Adipocyte (in vitro differentiated cells): Measurements from ENCODE around the gene DLGAP1.

Source experiments
- DNase-seq: peaks from one replicate; pipeline ENCODE4 v3.0.0-alpha.2; 2015; ENCODE audit warnings: low read depth
- H3K27me3 ChIP-seq: replicated peaks from 2 replicates; pipeline ENCODE4 v1.7.0; 2013; ENCODE audit warnings: mild to moderate bottlenecking, low read length, moderate library complexity; ENCODE audit not compliant: control insufficient read depth, insufficient read depth
- H3K36me3 ChIP-seq: 2 replicates; pipeline ENCODE4 v1.7.0; 2013; ENCODE audit warnings: low read length, mild to moderate bottlenecking, moderate library complexity; ENCODE audit not compliant: control insufficient read depth, insufficient read depth, severe bottlenecking
- H3K4me1 ChIP-seq: 2 replicates; pipeline ENCODE4 v1.7.0; 2013; ENCODE audit warnings: mild to moderate bottlenecking, low read length, moderate library complexity; ENCODE audit not compliant: control insufficient read depth, insufficient read depth
- H3K4me3 ChIP-seq: 2 replicates; pipeline ENCODE4 v1.7.0; 2013; ENCODE audit warnings: mild to moderate bottlenecking, low read length, moderate library complexity
- H3K9ac ChIP-seq: 2 replicates; pipeline ENCODE4 v1.7.0; 2013; ENCODE audit warnings: mild to moderate bottlenecking, low read length, moderate library complexity
- H3K9me3 ChIP-seq: 2 replicates; pipeline ENCODE4 v1.7.0; 2013; ENCODE audit warnings: mild to moderate bottlenecking, low read length, moderate library complexity; ENCODE audit not compliant: control insufficient read depth

DLGAP1 gene

DNA sequence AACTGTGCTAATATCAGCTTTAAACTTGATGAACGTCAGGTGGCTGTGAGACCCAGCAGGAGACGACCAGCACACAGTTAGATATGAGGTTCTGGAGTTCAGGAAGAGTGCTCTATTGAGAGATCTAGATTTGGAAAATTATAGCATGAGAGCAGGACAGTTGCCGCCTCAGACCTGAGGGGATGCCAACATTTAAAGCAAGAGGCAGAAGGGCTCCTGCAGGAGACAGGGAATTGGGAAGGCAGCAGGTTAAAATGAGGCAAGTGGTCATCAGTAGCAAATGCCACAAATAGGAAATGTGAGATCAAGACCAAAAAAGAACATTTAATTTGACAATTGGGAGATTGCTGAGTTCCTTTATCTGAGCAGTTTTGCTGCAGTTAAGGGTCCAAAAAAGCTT is 533.3 kb downstream of the DLGAP1 start:
- Histone ChIP-seq H3K4me3 (no peak overlapping the region), H3K36me3 (no peaks in the 10 kb centered on the region), H3K9me3 (no peaks in the 10 kb centered on the region), H3K27me3 (no peaks in the 10 kb centered on the region), H3K9ac (no peak overlapping the region), H3K4me1 (peaks cover 27% of the 10 kb centered on the region)
- DNase-seq, result no peak

DNA sequence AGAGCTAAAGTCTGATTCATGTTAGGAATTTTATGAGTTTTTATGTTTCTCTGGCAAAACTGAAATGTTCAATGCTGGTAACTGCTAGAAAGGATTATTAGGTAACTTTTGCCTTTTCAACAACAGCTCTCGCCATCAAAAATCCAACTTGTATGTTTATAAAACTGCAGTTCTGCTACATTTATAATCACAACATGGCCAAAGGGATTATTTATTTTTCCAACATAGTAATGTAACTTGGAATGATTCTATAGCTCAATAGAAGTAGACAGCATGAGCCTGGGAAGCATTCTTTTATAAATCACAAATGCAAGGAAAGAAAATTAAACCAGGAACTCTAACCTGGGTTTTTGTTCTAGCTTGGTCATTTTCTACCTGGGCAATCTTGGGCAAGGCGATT is 534.3 kb downstream of the DLGAP1 start:
- H3K4me3 ChIP-seq, result no peak overlapping the region
- peaks cover 27% of the 10 kb centered on the region for H3K4me1 ChIP-seq
- DNase-seq, result no peak
- H3K9ac ChIP-seq, result no peak overlapping the region
- no peaks in the 10 kb centered on the region for H3K9me3 ChIP-seq
- H3K36me3 ChIP-seq, result no peaks in the 10 kb centered on the region
- no peaks in the 10 kb centered on the region for H3K27me3 ChIP-seq

DNA sequence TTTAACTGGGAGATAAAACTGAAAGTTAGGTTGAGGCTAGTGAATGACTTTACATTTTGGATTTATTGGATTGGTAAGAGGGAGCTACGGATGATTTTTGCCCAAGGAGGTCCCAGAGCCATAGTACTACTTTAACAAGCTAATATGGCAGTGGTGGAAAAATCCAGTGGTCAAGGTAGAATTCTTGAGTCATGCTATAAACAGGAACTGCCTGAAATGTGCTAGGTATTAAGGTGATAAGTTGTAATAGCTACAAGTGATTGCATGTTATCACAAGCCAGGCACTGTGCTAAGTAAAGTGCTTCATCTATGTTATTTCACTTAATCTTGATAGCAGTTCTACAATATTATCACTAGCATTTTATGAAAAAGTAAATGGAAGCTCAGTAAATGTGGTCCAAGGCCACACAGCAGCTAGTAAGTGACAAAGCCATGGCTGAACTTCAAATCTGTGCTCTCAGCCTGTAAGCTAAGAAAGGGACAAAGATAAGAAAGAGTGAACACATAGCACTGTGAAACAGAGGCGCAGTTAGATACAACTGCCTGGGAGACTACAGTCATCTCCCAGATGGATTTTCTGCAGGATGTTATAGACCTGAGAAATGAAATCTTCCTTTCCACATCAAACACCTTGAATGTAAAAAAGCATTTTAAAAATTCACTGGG is 535.6 kb downstream of the DLGAP1 start:
- Histone ChIP-seq H3K4me3 (no peak overlapping the region), H3K9me3 (no peaks in the 10 kb centered on the region), H3K4me1 (peaks cover 15% of the 10 kb centered on the region), H3K36me3 (no peaks in the 10 kb centered on the region), H3K9ac (no peak overlapping the region), H3K27me3 (no peaks in the 10 kb centered on the region)
- DNase-seq, result no peak

DNA sequence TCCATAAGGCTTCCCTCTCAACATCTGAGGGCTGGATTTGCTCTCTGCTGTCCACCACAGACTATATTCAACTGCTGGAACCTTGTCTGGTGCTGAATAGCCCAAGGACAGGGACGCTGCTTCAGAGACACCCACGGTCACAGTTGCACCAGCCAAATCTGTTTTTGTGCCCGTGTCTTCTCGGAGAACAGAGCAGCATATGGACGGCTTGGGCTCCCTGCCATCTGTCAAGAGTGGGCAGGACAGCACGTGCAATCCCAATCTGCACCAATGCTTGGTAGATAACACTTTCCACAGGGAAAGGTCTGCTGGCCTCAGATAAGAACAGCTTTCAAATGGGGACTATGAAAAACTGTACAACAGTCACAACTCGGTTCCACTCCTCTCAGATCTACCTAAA is 539.0 kb downstream of the DLGAP1 start:
- Histone ChIP-seq H3K4me1 (no peaks in the 10 kb centered on the region), H3K9me3 (no peaks in the 10 kb centered on the region), H3K27me3 (no peaks in the 10 kb centered on the region), H3K9ac (no peak overlapping the region), H3K4me3 (no peak overlapping the region), H3K36me3 (no peaks in the 10 kb centered on the region)
- DNase-seq, result no peak

DNA sequence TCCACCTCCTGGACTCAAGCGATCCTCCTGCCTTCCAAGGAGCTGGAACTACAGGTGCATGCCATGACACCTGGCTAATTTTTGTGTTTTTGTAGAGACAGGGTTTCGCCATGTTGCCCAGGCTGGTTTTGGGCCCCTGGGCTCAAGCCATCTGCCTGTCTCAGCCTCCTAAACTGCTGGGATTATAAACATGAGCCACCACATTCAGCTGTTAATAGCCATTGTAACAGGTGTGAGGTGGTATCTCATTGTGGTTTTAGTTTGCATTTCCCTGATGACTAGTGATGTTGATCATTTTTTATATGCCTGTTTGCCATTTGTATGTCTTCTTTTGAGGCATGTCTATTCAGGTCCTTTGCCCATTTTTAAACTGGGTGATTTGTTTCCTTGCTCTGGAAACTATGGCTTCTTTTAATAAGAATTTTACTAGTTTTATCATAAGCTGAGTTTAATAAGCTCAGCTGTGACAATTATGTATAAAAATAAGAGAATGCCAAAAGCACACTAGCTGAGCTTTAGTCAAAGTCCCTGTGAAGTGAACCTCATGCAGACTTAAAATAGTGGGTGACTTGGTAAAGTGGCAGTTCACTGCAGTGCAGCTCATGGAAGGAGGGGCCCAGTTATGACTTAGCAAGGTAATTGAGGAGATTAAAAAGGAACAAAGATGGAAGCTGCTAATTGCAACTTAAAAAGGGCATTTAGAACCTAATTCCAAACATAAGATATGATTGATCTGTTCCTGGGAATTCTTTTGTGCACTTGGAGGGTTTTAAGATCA is 540.1 kb downstream of the DLGAP1 start:
- Histone ChIP-seq H3K36me3 (no peaks in the 10 kb centered on the region), H3K4me3 (no peak overlapping the region), H3K4me1 (no peaks in the 10 kb centered on the region), H3K9ac (no peak overlapping the region), H3K27me3 (no peaks in the 10 kb centered on the region), H3K9me3 (no peaks in the 10 kb centered on the region)
- no peak for DNase-seq

DNA sequence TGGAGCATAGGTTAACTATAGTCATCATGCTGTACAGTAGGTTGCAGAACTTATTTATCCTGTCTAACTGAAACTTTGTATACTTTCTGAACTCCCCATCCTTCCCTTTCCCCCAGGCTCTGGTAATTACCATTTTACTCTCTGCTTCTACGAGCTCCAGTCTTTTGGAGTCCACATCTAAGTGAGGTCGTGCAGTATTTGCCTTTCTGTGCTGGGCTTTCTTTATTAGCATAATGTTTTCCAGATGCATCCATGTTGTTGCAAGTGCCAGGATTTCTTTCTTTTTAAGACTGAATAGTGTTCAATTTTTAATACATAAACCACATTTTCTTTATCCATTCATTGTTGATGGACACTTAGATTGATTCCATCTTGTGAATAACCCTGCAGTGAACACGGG is 541.0 kb downstream of the DLGAP1 start:
- no peaks in the 10 kb centered on the region for H3K4me1 ChIP-seq
- H3K36me3 ChIP-seq, result no peaks in the 10 kb centered on the region
- H3K27me3 ChIP-seq, result no peaks in the 10 kb centered on the region

DNA sequence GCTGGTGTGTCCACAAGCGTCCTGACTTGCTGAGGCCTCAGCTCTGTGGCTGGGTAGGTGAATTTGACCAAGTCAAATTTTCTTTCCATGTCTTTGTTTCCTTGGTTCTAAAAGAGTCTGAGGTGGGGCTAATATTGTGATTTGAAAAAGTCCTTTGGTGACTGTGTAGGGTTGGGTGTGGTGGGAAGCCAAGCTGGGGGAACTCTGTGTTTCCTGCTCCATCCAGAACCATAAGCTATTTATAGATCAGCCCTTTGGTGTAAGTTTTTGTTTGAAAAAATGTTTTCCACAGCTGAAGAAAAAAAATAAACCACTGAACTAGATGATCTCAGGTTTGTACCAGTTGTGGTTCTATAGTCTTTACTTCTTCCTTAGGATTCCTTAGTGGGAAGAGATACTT is 542.4 kb downstream of the DLGAP1 start:
- no peak overlapping the region for H3K9ac ChIP-seq
- H3K36me3 ChIP-seq, result no peaks in the 10 kb centered on the region
- H3K27me3 ChIP-seq, result no peaks in the 10 kb centered on the region
- no peaks in the 10 kb centered on the region for H3K4me1 ChIP-seq
- DNase-seq, result no peak
- no peaks in the 10 kb centered on the region for H3K9me3 ChIP-seq
- H3K4me3 ChIP-seq, result no peak overlapping the region

More for the DNA sequence above, 541.0 kb downstream of the DLGAP1 start:
- Histone ChIP-seq H3K9ac (no peak overlapping the region), H3K9me3 (no peaks in the 10 kb centered on the region), H3K4me3 (no peak overlapping the region)
- peak; percentile 32 for DNase-seq

DNA sequence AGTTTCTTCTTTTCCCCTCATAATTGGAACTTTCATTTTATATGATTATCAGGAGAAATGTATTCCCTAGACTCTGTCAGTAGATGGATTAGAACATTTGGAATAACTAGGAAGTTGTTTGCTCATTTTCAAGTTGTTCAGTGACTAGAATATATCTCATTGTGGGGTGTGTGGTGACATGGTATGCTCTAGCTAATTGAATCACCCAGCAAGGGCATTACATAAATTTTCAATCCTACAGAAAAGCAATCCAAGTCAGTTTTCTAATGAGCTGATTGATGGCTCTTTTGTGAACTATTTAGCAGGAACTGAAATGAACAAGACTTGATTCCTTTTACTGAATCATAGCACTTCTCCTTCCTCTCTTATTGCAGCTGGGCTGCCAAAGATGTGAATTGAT is 543.7 kb downstream of the DLGAP1 start:
- DNase-seq, result no peak
- Histone ChIP-seq H3K9ac (no peak overlapping the region), H3K4me3 (no peak overlapping the region), H3K9me3 (no peaks in the 10 kb centered on the region), H3K36me3 (no peaks in the 10 kb centered on the region), H3K27me3 (no peaks in the 10 kb centered on the region), H3K4me1 (peaks cover 13% of the 10 kb centered on the region)

DNA sequence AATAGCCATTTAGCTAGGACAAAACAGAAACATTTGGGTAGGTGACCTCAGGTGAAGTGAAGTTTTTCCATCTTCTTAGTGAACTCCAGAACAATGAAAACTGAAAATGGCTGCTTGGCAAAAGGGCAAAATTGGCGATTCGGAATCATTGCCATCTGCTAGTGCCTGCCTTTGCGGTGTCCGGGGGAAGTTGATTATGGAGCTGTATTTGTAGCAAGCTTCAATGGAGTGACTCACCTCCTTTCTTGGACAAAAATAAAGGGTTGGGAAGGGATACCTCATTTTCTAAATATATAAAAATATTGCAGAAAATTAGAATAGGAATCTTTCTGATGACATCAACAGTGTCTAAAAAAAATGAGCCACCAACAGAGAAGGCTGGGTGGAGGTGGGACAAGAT is 544.6 kb downstream of the DLGAP1 start:
- DNase-seq, result no peak
- Histone ChIP-seq H3K9ac (no peak overlapping the region), H3K9me3 (no peaks in the 10 kb centered on the region), H3K4me3 (no peak overlapping the region), H3K4me1 (peaks cover 17% of the 10 kb centered on the region), H3K27me3 (no peaks in the 10 kb centered on the region), H3K36me3 (no peaks in the 10 kb centered on the region)

DNA sequence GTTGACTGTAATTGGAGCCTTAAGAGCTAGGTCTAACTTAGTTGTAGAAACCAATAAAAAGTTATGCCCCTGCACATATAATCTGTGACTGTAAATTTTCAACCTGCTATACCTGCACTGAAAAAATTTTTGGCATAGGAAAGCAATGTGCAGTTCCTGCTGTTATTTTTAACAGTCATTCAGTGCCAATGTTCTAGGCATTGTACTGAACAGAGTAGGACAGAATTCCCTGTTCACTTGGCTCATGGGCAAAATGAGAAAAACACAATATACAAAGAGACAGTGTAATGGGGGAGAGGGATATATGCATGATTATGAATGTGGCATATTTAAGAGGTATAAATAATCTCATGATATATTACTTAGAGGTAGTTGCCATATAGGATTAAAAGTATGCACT is 547.2 kb downstream of the DLGAP1 start:
- no peak overlapping the region for H3K4me3 ChIP-seq
- H3K27me3 ChIP-seq, result no peaks in the 10 kb centered on the region
- H3K36me3 ChIP-seq, result no peaks in the 10 kb centered on the region
- H3K9ac ChIP-seq, result no peak overlapping the region
- no peak for DNase-seq
- no peaks in the 10 kb centered on the region for H3K9me3 ChIP-seq
- peaks cover 28% of the 10 kb centered on the region for H3K4me1 ChIP-seq

DNA sequence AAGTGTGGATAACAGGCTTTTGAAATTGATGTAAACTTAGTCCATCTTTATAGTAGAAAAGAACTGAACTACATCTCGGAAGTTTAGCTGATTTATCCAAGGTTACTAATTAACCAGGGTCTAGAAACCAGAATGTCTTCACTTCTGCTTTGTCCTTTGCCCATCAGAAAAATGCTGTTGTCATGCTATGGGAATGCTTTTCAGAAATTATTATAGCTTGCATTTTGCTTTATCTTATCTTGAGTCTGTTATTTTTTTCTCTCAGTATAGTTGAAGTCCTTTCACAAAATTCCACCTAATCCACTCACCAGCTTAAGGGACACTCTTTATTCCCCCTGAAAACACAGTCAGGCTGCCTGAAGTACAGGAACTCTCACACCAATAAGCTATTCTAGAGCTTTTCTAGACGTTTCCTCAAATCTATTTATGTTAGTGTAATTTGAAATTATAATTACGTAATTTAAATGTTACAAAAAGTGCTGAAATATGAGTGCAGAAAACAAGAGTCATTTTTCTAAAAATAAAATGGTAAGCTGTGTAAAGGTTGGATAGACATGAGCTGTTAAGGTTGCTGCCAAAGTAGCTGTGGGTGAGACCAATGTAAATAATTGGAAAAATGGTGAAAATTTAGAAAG is 548.9 kb downstream of the DLGAP1 start:
- Histone ChIP-seq H3K9me3 (no peaks in the 10 kb centered on the region), H3K36me3 (no peaks in the 10 kb centered on the region), H3K4me3 (no peak overlapping the region), H3K27me3 (no peaks in the 10 kb centered on the region), H3K4me1 (peaks cover 28% of the 10 kb centered on the region), H3K9ac (peak overlapping the region; percentile 30)
- DNase-seq, result peak; percentile 4
